Cardiac muscle cell (in vitro differentiated cells and primary cell): ENCODE data around the gene ZFP69. TPM values are rescaled to one million over a fixed set of nuclear protein-coding genes. Genes with fewer than 3 reads are reported as not detected.

Experiments used
- DNase-seq, 2 donors: peaks; one replicate each; pipeline versions ENCODE4 v3.0.0 to v3.0.0-alpha.2; 2010 to 2017; ENCODE audit warnings: low read depth in 1 of 2, low spot score in 1 of 2
- H3K27ac ChIP-seq: fragments of 200-600 bp; sonication (generic); 2 replicates; pipeline ENCODE4 v1.5.1; 2016
- H3K27me3 ChIP-seq: fragments of 200-600 bp; sonication (generic); 2 replicates; pipeline ENCODE4 v1.6.0; 2016; ENCODE audit warnings: control low read depth
- H3K36me3 ChIP-seq: fragments of 200-600 bp; sonication (generic); 2 replicates; pipeline ENCODE4 v1.5.1; 2016; ENCODE audit warnings: control low read depth
- H3K4me1 ChIP-seq: fragments of 200-600 bp; sonication (generic); 2 replicates; pipeline ENCODE4 v1.8.1; 2017; ENCODE audit warnings: low read depth, mild to moderate bottlenecking, mixed run types
- H3K4me3 ChIP-seq: fragments of 200-600 bp; sonication (generic); 2 replicates; pipeline ENCODE4 v1.5.1; 2016; ENCODE audit warnings: mild to moderate bottlenecking
- H3K9me3 ChIP-seq: fragments of 200-600 bp; sonication (generic); 2 replicates; pipeline ENCODE4 v1.5.1; 2017; ENCODE audit warnings: low read depth, mild to moderate bottlenecking, control low read depth
- CTCF ChIP-seq: IDR thresholded peaks from 2 replicates; pipeline ENCODE4 v1.5.1; 2012; ENCODE audit warnings: low read depth, mild to moderate bottlenecking, low read length
- polyA plus RNA-seq: library from polyadenylated mRNA; unstranded; fragments of >200 nt; fragmentation: Nextera tagmentation; extraction: Ambion mirVana; gene quantifications from 2 replicates; pipeline ENCODE4 v1.2.1, GENCODE V29; 2016
- total RNA-seq: library from RNA; depleted of rRNA; stranded (reverse); fragments of >200 nt; gene quantifications from 2 replicates; pipeline ENCODE4 v1.2.3, GENCODE V29; 2016

ZFP69 gene
- total and polyA plus RNA-seq, 2 experiments from 2014 or later = 2.9 to 7.2 TPM

- H3K27me3 ChIP-seq = no peaks in the 10 kb centered on the region
- H3K4me1 ChIP-seq = no peaks in the 10 kb centered on the region
- peak; percentile 33 to 55 for DNase-seq
- no peaks in the 10 kb centered on the region for H3K9me3 ChIP-seq
- H3K36me3 ChIP-seq = no peaks in the 10 kb centered on the region
- no peak overlapping the region for H3K27ac ChIP-seq
- no peak overlapping the region for H3K4me3 ChIP-seq
- peak; percentile 75 for TF ChIP-seq CTCF
Measured at GRCh38 chr1:40438391-40439015, 38.6 kb upstream of the ZFP69 start.

GRCh38 chr1:40439247-40439646, 37.8 kb upstream of the ZFP69 start:
- TF ChIP-seq CTCF = no peak
- no peak for DNase-seq
- H3K27me3 ChIP-seq = no peaks in the 10 kb centered on the region
- H3K9me3 ChIP-seq = no peaks in the 10 kb centered on the region
- H3K4me1 ChIP-seq = no peaks in the 10 kb centered on the region
- no peaks in the 10 kb centered on the region for H3K36me3 ChIP-seq
- H3K4me3 ChIP-seq = no peak overlapping the region
- H3K27ac ChIP-seq = no peak overlapping the region

- no peaks in the 10 kb centered on the region for H3K4me1 ChIP-seq
- H3K9me3 ChIP-seq = no peaks in the 10 kb centered on the region
- H3K4me3 ChIP-seq = peak within 1 kb of the TSS; percentile 78
- peak; percentile 5 for TF ChIP-seq CTCF
- peak within 1 kb of the TSS; percentile 81 for H3K27ac ChIP-seq
- no peaks in the 10 kb centered on the region for H3K27me3 ChIP-seq
- H3K36me3 ChIP-seq = no peaks in the 10 kb centered on the region
- peak; percentile 95 to 97 for DNase-seq
Measured at GRCh38 chr1:40449684-40450494, 27.2 kb upstream of the ZFP69 start, which contains the start of gene ZFP69B. Gene ZFP69B, plus strand, starts transcription at chr1:40450476. Its CDS starts 486 bp downstream, at chr1:40450962.

GRCh38 chr1:40450495-40451237, 26.4 kb upstream of the ZFP69 start:
- DNase-seq = peak in 1 of 2 donors; percentile 62

More at GRCh38 chr1:40450495-40451237, 26.4 kb upstream of the ZFP69 start:
- Histone ChIP-seq H3K27me3 (no peaks in the 10 kb centered on the region), H3K36me3 (no peaks in the 10 kb centered on the region), H3K9me3 (no peaks in the 10 kb centered on the region), H3K27ac (peak overlapping the region; percentile 81), H3K4me3 (peak overlapping the region; percentile 78), H3K4me1 (no peaks in the 10 kb centered on the region)
- no peak for TF ChIP-seq CTCF
